ENCODE results near the gene LRRC71.

- TF ChIP-seq SP1 (IDR thresholded peaks at IDR 0.05; ENCODE audit: low read depth, low read length), result no peak
- TF ChIP-seq POLR2AphosphoS5 (IDR thresholded peaks at IDR 0.05; ENCODE audit: low read length), result no peak
- TF ChIP-seq SRF (IDR thresholded peaks at IDR 0.05; ENCODE audit: low read depth in 2 of 2, low read length in 2 of 2), result no peak
- no peak for TF ChIP-seq CTCF (IDR thresholded peaks at IDR 0.05 in 2 of 3, conservative IDR thresholded peaks at IDR 0.05 in 1 of 3; ENCODE audit: control insufficient read depth in 2 of 3, extremely low read depth in 1 of 3, insufficient read depth in 1 of 3, low read depth in 3 of 3, low read length in 3 of 3)
- TF ChIP-seq ASH2L (IDR thresholded peaks at IDR 0.05; ENCODE audit: borderline replicate concordance, low read depth), result no peak
- no peak for TF ChIP-seq ZBTB33 (IDR thresholded peaks at IDR 0.05)
- no peak for TF ChIP-seq MTA3 (IDR thresholded peaks at IDR 0.05; ENCODE audit: borderline replicate concordance, low read length)
- TF ChIP-seq E2F4 (IDR thresholded peaks at IDR 0.05; ENCODE audit: low read depth, low read length), result no peak
- TF ChIP-seq IKZF2 (IDR thresholded peaks at IDR 0.05), result no peak
- TF ChIP-seq BCL11A (IDR thresholded peaks at IDR 0.05; ENCODE audit: low read depth, low read length), result no peak
- TF ChIP-seq ZNF274 (IDR thresholded peaks at IDR 0.05; ENCODE audit: insufficient read depth, insufficient read length), result no peak
- no peak for TF ChIP-seq GATAD2B (conservative IDR thresholded peaks at IDR 0.05; ENCODE audit: low read depth)
- TF ChIP-seq EP300 (IDR thresholded peaks at IDR 0.05; ENCODE audit: borderline replicate concordance in 1 of 2, control insufficient read depth in 1 of 2, low read depth in 2 of 2, low read length in 2 of 2), result no peak
- TF ChIP-seq GABPA (IDR thresholded peaks at IDR 0.05; ENCODE audit: low read depth), result no peak
These were observed 42.8 kb upstream of the LRRC71 start for GRCh38 chr1:156877433-156878170.

Measured in GM12878 (cell line).